HL-60/S4 treated with phorbol 12-myristate 13-acetate at 8.2 ng/mL for 4 days and 3 days (cell line): ENCODE results near the gene ZNF786.
"Not testable (repeated sequence)": the region's sequence is repeated elsewhere in the genome, so short reads cannot be mapped to it uniquely, and the experiment has no call there.

Experiments used
- in situ Hi-C: fragments of 300-500 bp; cut with MboI; formaldehyde crosslinking; loops from 2 replicates; pipeline ENCODE4 v1.15.0; 2022; ENCODE audit warnings: low sequenced_read_pairs

ZNF786 gene

GRCh38 chr7:149085866-149086265 lies 4.7 kb downstream of the ZNF786 start:
- in situ Hi-C loops = no loop called here

- in situ Hi-C loops = no loop called here
Measured at GRCh38 chr7:149084407-149084806, 6.1 kb downstream of the ZNF786 start.

GRCh38 chr7:149081914-149082313 lies 8.6 kb downstream of the ZNF786 start:
- in situ Hi-C loops = no loop called here

GRCh38 chr7:149077594-149077993 lies 12.9 kb downstream of the ZNF786 start:
- in situ Hi-C loops = no loop called here

- in situ Hi-C loops = no loop called here
Measured at GRCh38 chr7:149075286-149075685, 15.2 kb downstream of the ZNF786 start.

GRCh38 chr7:149074116-149074885 lies 16.2 kb downstream of the ZNF786 start:
- in situ Hi-C loops = no loop called here

- in situ Hi-C loops = no loop called here
Measured at GRCh38 chr7:149072438-149072775, 18.1 kb downstream of the ZNF786 start.

- in situ Hi-C loops = no loop called here
Measured at GRCh38 chr7:149071641-149072437, 18.7 kb downstream of the ZNF786 start.

- in situ Hi-C loops = no loop called here
Measured at GRCh38 chr7:149071182-149071635, 19.3 kb downstream of the ZNF786 start.

GRCh38 chr7:149070372-149071125 lies 20.0 kb downstream of the ZNF786 start:
- in situ Hi-C loops = no loop called here

- in situ Hi-C loops = no loop called here
Measured at GRCh38 chr7:149067869-149068268, 22.6 kb downstream of the ZNF786 start.

- in situ Hi-C loops = no loop called here
Measured at GRCh38 chr7:149063476-149063875, 27.0 kb downstream of the ZNF786 start.

- in situ Hi-C loops = not testable (repeated sequence)
Measured at GRCh38 chr7:149062217-149062899, 28.2 kb downstream of the ZNF786 start.

GRCh38 chr7:149060156-149060555 lies 30.4 kb downstream of the ZNF786 start:
- in situ Hi-C loops = no loop called here

GRCh38 chr7:149053885-149054284 lies 36.6 kb downstream of the ZNF786 start:
- in situ Hi-C loops = no loop called here

GRCh38 chr7:149053384-149053783 lies 37.1 kb downstream of the ZNF786 start:
- in situ Hi-C loops = no loop called here

GRCh38 chr7:149050941-149051340 lies 39.6 kb downstream of the ZNF786 start:
- in situ Hi-C loops = no loop called here

GRCh38 chr7:149048805-149049204 lies 41.7 kb downstream of the ZNF786 start:
- in situ Hi-C loops = no loop called here

GRCh38 chr7:149046416-149046815 lies 44.1 kb downstream of the ZNF786 start:
- in situ Hi-C loops = no loop called here

- in situ Hi-C loops = no loop called here
Measured at GRCh38 chr7:149043936-149044335, 46.6 kb downstream of the ZNF786 start.

- in situ Hi-C loops = no loop called here
Measured at GRCh38 chr7:149041350-149041749, 49.2 kb downstream of the ZNF786 start.
